ENCODE measurements around the gene AKAP13.

AKAP13 gene

DNA sequence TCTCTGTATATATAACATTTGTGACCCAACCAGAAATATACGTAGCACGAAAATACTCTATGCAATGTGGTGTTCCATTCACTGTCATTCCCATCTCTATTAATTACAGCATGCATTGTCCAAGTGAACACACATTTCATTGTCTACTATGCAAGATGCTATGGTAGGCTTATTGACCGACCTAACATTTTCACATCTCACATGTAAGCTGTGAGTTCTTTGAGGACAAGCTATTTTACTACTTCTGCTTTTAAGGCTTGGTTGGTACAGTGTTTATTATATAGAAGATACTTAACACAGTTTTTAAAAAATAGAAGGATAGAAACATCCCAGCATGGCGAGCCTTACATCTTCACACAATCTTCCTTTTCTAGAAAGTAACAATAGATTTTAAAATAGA is 249.9 kb downstream of the AKAP13 start:
- no peaks in the 10 kb centered on the region for H3K27me3 ChIP-seq (ENCODE audit: insufficient read depth, low read length)
- H3K27ac ChIP-seq (ENCODE audit: low read length) = no peak overlapping the region
- no peak overlapping the region for H3K4me3 ChIP-seq (ENCODE audit: low read length)
- H3K9ac ChIP-seq (ENCODE audit: low read depth, low read length) = no peak overlapping the region
- H3K36me3 ChIP-seq (ENCODE audit: insufficient read depth, low read depth, low read length) = no peaks in the 10 kb centered on the region; the same call in 1 of the 2 replicates
- no peaks in the 10 kb centered on the region for H3K9me3 ChIP-seq (ENCODE audit: insufficient read depth, low read depth, low read length)
- H3K4me1 ChIP-seq (ENCODE audit: insufficient read depth, low read length) = no peaks in the 10 kb centered on the region

DNA sequence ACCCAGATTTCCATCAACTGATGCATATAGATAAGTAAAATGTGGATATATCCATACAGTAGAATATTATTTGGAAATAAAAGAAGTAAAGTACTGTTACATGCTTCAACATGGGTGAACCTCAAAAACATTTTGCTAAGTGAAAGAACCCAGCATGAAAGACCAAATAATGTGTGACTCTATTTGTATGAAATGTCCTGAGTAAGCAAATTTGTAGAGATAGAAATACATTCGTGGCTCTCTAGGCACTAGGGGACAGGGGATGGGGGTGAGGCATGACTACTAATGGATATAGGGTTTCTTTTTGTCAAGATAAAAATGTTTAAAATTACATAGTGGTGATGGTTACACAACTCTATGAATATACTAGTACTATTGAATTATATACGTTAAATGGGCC is 250.6 kb downstream of the AKAP13 start:
- H3K27me3 ChIP-seq (ENCODE audit: insufficient read depth, low read length) = no peaks in the 10 kb centered on the region
- H3K4me3 ChIP-seq (ENCODE audit: low read length) = no peak overlapping the region
- no peak overlapping the region for H3K9ac ChIP-seq (ENCODE audit: low read depth, low read length)
- H3K9me3 ChIP-seq (ENCODE audit: insufficient read depth, low read depth, low read length) = no peaks in the 10 kb centered on the region
- no peaks in the 10 kb centered on the region for H3K4me1 ChIP-seq (ENCODE audit: insufficient read depth, low read length)
- no peak overlapping the region for H3K27ac ChIP-seq (ENCODE audit: low read length)
- H3K36me3 ChIP-seq (ENCODE audit: insufficient read depth, low read depth, low read length) = no peaks in the 10 kb centered on the region; the same call in 1 of the 2 replicates

DNA sequence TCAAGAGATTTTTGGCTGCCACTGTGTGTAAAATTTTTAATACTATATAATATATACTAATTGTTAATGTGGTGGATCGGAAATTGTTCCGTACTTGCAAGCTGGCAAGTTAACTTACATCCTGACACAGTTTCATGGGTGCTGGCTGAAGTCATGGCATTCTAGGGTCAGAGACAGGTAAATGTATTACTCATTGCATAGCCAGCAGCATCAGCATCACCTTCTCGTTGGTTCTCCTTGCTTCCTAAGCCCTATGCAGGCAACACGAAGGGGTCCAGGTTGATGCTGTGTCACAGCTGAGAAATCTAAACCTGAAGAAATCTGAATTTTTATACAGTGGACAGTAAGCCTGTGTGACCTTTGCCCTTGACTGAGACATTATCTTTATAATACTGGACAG is 251.6 kb downstream of the AKAP13 start:
- no peak overlapping the region for H3K9ac ChIP-seq (ENCODE audit: low read depth, low read length)
- H3K27me3 ChIP-seq (ENCODE audit: insufficient read depth, low read length) = no peaks in the 10 kb centered on the region
- no peak overlapping the region for H3K4me3 ChIP-seq (ENCODE audit: low read length)
- no peaks in the 10 kb centered on the region for H3K4me1 ChIP-seq (ENCODE audit: insufficient read depth, low read length)
- H3K36me3 ChIP-seq (ENCODE audit: insufficient read depth, low read depth, low read length) = no peaks in the 10 kb centered on the region; the same call in 1 of the 2 replicates
- no peak overlapping the region for H3K27ac ChIP-seq (ENCODE audit: low read length)
- H3K9me3 ChIP-seq (ENCODE audit: insufficient read depth, low read depth, low read length) = no peaks in the 10 kb centered on the region

DNA sequence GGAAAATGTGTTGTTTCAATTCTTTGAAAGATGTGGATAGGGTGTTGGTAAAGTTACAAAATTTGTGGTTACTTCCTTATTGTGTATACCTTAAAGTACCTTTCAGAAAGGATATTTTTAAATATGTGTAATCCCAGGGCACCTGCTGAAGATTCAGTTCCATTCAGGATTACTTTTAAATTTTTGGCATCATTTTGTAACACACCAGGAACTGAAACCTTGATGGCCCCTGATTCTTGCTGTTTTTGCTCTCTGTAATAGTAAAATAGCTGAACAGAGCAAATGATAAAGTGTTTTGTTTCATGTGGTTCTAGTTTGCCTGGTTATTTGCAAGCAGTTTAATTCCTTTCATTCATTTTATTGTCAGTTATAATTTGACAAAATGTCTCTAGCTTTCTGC is 253.5 kb downstream of the AKAP13 start:
- no peaks in the 10 kb centered on the region for H3K4me1 ChIP-seq (ENCODE audit: insufficient read depth, low read length)
- no peak overlapping the region for H3K9ac ChIP-seq (ENCODE audit: low read depth, low read length)
- no peak overlapping the region for H3K27ac ChIP-seq (ENCODE audit: low read length)
- H3K36me3 ChIP-seq (ENCODE audit: insufficient read depth, low read depth, low read length) = no peaks in the 10 kb centered on the region
- no peaks in the 10 kb centered on the region for H3K9me3 ChIP-seq (ENCODE audit: insufficient read depth, low read depth, low read length)
- no peak overlapping the region for H3K4me3 ChIP-seq (ENCODE audit: low read length)
- H3K27me3 ChIP-seq (ENCODE audit: insufficient read depth, low read length) = no peaks in the 10 kb centered on the region

DNA sequence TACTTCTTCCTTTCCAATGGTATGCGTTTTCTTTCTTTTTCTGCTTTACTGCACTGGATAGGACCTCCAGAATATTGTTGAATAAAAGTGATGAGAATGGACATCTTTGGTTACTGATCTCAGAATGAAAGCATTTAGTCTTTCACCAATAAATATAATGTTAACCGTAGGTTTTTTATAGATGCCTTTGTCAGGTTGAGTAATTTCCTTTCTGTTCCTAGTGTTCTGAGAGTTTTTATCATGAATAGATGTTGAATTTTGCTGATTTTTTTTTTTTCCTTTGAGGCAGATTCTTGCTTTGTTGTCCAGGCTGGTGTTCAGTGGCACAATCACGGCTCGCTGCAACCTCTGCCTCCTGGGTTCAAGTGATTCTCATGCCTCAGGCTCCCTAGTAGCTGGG is 255.9 kb downstream of the AKAP13 start:
- Histone ChIP-seq H3K4me1 (ENCODE audit: insufficient read depth, low read length) (no peaks in the 10 kb centered on the region), H3K9me3 (ENCODE audit: insufficient read depth, low read depth, low read length) (no peaks in the 10 kb centered on the region), H3K27me3 (ENCODE audit: insufficient read depth, low read length) (no peaks in the 10 kb centered on the region), H3K4me3 (ENCODE audit: low read length) (no peak overlapping the region), H3K36me3 (ENCODE audit: insufficient read depth, low read depth, low read length) (peaks cover 15% of the 10 kb centered on the region; the same call in 1 of the 2 replicates), H3K27ac (ENCODE audit: low read length) (no peak overlapping the region), H3K9ac (ENCODE audit: low read depth, low read length) (no peak overlapping the region)

DNA sequence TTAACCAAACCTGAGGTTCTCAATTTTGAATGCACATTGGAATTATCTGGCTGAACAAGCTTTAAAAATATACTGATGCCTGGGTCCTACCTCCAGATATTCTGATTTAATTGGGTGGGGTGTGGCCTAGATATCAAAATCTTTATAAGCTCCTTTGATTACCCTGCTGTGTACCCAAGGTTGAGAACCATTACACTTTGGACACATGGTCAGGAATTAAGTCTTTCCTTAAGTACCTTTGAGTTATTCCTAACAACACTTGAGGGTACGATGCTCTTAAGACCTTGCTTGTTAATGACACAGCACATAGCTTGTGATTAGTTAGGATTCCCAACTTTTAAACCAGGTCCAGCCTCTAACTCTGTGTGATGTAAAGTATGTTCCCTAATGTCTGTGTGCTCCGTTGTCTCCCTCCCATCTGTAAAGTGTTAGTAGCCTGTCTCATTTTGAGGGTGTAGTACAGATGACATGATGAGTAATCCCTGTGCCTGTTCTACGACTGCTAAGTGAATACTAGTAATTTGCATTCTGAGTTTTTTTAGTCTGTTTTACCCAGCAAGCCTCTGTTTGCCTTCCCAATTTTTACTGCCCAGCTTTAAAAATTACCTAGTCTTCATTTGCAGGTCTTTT is 259.5 kb downstream of the AKAP13 start:
- no peak overlapping the region for H3K4me3 ChIP-seq (ENCODE audit: low read length)
- H3K27ac ChIP-seq (ENCODE audit: low read length) = no peak overlapping the region
- no peaks in the 10 kb centered on the region for H3K4me1 ChIP-seq (ENCODE audit: insufficient read depth, low read length)
- no peaks in the 10 kb centered on the region for H3K9me3 ChIP-seq (ENCODE audit: insufficient read depth, low read depth, low read length)
- H3K36me3 ChIP-seq (ENCODE audit: insufficient read depth, low read depth, low read length) = peaks cover 18% of the 10 kb centered on the region; the same call in 1 of the 2 replicates
- no peak overlapping the region for H3K9ac ChIP-seq (ENCODE audit: low read depth, low read length)
- H3K27me3 ChIP-seq (ENCODE audit: insufficient read depth, low read length) = no peaks in the 10 kb centered on the region

DNA sequence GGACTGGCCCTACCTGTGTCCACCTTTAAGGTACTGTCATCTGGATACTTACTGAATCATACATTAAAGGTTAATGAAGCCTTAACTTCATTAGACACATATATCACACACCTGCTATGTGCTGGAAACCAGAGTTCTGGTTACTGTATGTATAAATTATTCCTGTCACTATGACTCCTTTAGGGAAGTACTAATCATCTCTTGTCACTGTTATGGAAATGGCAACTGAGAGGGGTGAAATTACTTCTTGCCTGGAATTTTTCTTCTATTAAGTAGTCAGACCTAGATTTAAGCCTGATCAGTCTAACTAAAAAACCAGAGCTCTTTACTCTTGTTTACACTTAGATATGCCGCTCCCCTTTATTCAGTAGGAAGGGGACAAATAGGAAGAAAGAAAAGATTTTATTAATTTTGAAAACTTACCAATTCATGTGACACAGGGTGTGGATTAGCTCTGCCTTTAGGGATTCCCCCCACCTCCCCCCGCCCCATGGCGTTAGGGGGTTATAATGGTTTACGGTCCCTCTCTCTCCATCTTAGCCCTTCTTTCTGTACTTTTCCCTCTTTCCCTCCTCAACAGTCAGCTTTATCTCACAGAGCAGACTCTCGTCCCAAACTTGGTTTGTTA is 261.8 kb downstream of the AKAP13 start:
- Histone ChIP-seq H3K4me3 (ENCODE audit: low read length) (no peak overlapping the region), H3K9me3 (ENCODE audit: insufficient read depth, low read depth, low read length) (no peaks in the 10 kb centered on the region), H3K27me3 (ENCODE audit: insufficient read depth, low read length) (no peaks in the 10 kb centered on the region), H3K9ac (ENCODE audit: low read depth, low read length) (no peak overlapping the region), H3K4me1 (ENCODE audit: insufficient read depth, low read length) (no peaks in the 10 kb centered on the region), H3K36me3 (ENCODE audit: insufficient read depth, low read depth, low read length) (peaks cover 30% of the 10 kb centered on the region), H3K27ac (ENCODE audit: low read length) (no peak overlapping the region)

DNA sequence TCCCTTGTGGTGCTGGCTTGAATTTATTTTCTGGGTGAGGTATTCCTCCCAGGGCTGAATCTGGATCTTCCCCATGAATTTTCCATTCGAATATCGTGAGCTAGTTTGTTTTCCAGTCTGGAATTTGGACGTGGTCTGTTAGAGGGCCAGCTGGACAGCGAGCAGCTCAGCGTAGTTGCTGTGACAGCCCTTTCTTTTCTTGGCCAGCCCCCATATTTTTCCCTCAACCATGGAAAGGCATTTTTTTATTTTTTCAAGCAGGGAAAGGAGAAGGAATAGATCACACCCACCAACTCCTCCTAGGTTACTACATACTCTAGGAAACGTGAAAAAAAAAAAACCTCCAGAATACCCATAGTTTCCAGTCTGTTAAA is 262.3 kb downstream of the AKAP13 start:
- Histone ChIP-seq H3K36me3 (ENCODE audit: insufficient read depth, low read depth, low read length) (peaks cover 33% of the 10 kb centered on the region), H3K27ac (ENCODE audit: low read length) (no peak overlapping the region), H3K4me3 (ENCODE audit: low read length) (no peak overlapping the region), H3K9me3 (ENCODE audit: insufficient read depth, low read depth, low read length) (no peaks in the 10 kb centered on the region), H3K9ac (ENCODE audit: low read depth, low read length) (no peak overlapping the region), H3K27me3 (ENCODE audit: insufficient read depth, low read length) (no peaks in the 10 kb centered on the region), H3K4me1 (ENCODE audit: insufficient read depth, low read length) (no peaks in the 10 kb centered on the region)

DNA sequence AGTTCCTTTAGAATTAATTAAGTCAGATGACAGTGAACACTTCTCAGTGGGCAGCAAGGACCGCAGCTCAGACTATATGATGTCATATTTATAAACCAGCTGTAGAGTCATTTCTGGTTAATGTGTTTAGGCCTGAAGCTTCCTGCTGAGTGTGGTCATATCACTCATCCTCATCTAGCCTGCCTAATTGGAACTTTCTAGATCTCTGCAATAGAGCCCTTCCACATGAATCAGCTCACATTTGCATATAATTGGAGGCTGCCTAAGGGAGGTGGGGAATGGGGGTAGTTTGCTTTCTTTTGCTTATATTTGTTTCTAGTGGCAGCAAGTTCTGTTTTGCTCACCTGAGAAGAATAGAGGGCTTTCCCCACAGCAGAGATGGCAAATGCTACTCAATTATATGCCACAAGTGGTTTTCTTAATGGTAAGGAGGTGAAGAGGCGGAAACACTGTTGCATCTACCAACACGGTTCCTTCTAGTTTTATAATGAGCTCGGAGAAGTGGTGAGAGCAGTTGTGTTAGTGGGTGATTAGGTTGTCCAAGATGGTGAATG is 266.2 kb downstream of the AKAP13 start:
- peaks cover 18% of the 10 kb centered on the region for H3K36me3 ChIP-seq (ENCODE audit: insufficient read depth, low read depth, low read length)
- no peaks in the 10 kb centered on the region for H3K27me3 ChIP-seq (ENCODE audit: insufficient read depth, low read length)
- H3K9me3 ChIP-seq (ENCODE audit: insufficient read depth, low read depth, low read length) = no peaks in the 10 kb centered on the region
- no peak overlapping the region for H3K27ac ChIP-seq (ENCODE audit: low read length)
- no peak overlapping the region for H3K4me3 ChIP-seq (ENCODE audit: low read length)
- H3K9ac ChIP-seq (ENCODE audit: low read depth, low read length) = no peak overlapping the region
- H3K4me1 ChIP-seq (ENCODE audit: insufficient read depth, low read length) = no peaks in the 10 kb centered on the region

DNA sequence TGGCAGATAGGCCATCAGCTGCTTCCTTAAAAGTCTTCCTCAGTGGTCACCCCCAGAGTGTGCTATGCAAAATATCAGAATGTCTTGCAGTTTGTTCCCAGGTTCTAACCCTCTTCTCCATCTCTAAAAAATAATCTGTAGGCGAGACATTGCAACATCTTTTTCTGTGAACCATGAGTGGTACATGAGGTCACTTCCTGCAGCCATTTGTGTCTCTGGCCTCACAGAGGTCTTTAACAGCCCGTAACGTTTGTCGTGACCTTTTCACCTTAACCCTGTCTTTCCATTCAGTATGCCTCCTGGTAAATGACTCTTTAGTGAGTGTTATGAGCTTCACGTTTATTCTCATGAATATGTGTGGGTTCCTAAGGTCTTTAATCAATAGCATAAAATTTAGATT is 269.0 kb downstream of the AKAP13 start:
- Histone ChIP-seq H3K4me1 (ENCODE audit: insufficient read depth, low read length) (no peaks in the 10 kb centered on the region), H3K9ac (ENCODE audit: low read depth, low read length) (no peak overlapping the region), H3K4me3 (ENCODE audit: low read length) (no peak overlapping the region), H3K9me3 (ENCODE audit: insufficient read depth, low read depth, low read length) (no peaks in the 10 kb centered on the region), H3K27ac (ENCODE audit: low read length) (no peak overlapping the region), H3K36me3 (ENCODE audit: insufficient read depth, low read depth, low read length) (peaks cover 15% of the 10 kb centered on the region), H3K27me3 (ENCODE audit: insufficient read depth, low read length) (no peaks in the 10 kb centered on the region)

DNA sequence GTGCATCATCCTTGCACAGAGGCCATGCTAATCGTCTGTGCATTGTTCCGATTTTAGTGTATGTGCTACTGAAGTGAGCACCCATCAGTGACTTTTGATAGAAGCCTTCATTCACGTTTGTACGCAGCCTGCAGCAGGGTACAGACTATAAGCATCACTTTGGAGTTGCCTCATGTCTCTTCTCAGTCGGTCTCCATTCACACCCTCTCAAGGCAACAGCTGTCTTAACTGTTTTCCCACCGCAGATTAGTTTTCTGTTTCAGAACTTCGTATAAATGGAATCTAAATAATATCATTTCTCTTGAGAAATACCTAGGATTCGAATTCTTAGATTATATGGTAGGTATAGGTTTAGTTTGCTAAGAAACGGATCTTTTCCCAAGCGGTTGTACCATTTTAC is 271.1 kb downstream of the AKAP13 start:
- Histone ChIP-seq H3K27me3 (ENCODE audit: insufficient read depth, low read length) (no peaks in the 10 kb centered on the region), H3K4me1 (ENCODE audit: insufficient read depth, low read length) (0 out of 2 replicates have a peak, but pooled peaks cover 3% of the 10 kb centered on the region), H3K27ac (ENCODE audit: low read length) (no peak overlapping the region), H3K9me3 (ENCODE audit: insufficient read depth, low read depth, low read length) (no peaks in the 10 kb centered on the region), H3K4me3 (ENCODE audit: low read length) (no peak overlapping the region), H3K36me3 (ENCODE audit: insufficient read depth, low read depth, low read length) (peaks cover 20% of the 10 kb centered on the region; the same call in 1 of the 2 replicates), H3K9ac (ENCODE audit: low read depth, low read length) (no peak overlapping the region)

DNA sequence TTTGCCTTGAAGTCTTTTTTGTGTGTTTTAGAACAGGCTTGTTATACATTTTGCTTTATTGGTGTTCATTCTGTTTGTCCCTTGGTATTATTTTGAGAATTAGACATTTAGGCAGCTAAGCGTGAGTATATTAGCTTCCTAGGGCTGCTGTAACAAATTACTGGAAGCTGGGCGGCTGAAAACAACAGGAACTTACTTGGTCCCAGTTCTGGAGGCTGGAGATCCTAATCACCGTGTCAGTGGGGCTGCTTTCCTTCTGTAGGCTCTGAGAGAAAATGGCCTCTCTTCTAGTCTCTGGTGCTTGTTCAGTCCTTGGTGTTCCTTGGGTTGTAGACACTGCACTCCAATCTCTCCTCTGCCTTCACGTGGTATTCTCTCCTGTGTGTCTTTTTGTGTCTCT is 272.1 kb downstream of the AKAP13 start:
- no peaks in the 10 kb centered on the region for H3K27me3 ChIP-seq (ENCODE audit: insufficient read depth, low read length)
- H3K4me1 ChIP-seq (ENCODE audit: insufficient read depth, low read length) = 0 out of 2 replicates have a peak, but pooled peaks cover 3% of the 10 kb centered on the region
- H3K27ac ChIP-seq (ENCODE audit: low read length) = no peak overlapping the region
- no peak overlapping the region for H3K9ac ChIP-seq (ENCODE audit: low read depth, low read length)
- no peaks in the 10 kb centered on the region for H3K9me3 ChIP-seq (ENCODE audit: insufficient read depth, low read depth, low read length)
- peaks cover 15% of the 10 kb centered on the region for H3K36me3 ChIP-seq (ENCODE audit: insufficient read depth, low read depth, low read length)
- H3K4me3 ChIP-seq (ENCODE audit: low read length) = no peak overlapping the region

Measured in iPS-20b (cell line).